Measurements from ENCODE around the gene TUBB2A. TPM values are rescaled to one million over a fixed set of nuclear protein-coding genes. Genes with fewer than 3 reads are reported as not detected.

The TUBB2A gene
- polyA plus RNA-seq, 1 of the 3 experiments (the other 2 are of a cell fraction), result 199 TPM

- Histone ChIP-seq H4K20me1 (ENCODE audit: insufficient read depth) (peaks cover under 1% of the 10 kb centered on the region; the same call in 1 of the 2 replicates), H3K9me3 (no peaks in the 10 kb centered on the region), H3K79me2 (ENCODE audit: insufficient read depth) (no peaks in the 10 kb centered on the region), H3K27me3 (ENCODE audit: insufficient read depth) (no peaks in the 10 kb centered on the region), H3K4me2 (no peak overlapping the region), H3K36me3 (replicated peaks in 1 of 2; ENCODE audit: control insufficient read depth in 1 of 2, insufficient read depth in 2 of 2, low read length in 1 of 2) (peaks cover 22 to 26% of the 10 kb centered on the region in 2 experiments), H3K9ac (no peak overlapping the region), H3K27ac (ENCODE audit: low read depth in 2 of 2, low read length in 1 of 2) (no peak overlapping the region), H3K4me1 (ENCODE audit: control insufficient read depth in 1 of 2, insufficient read depth in 2 of 2, low read depth in 1 of 2, low read length in 1 of 2) (no peaks in the 10 kb centered on the region), H3K4me3 (ENCODE audit: low read depth in 2 of 2, low read length in 1 of 2) (no peak overlapping the region), H3K9me2 (no peaks in the 10 kb centered on the region), H3F3A (replicated peaks; ENCODE audit: insufficient read depth) (peaks cover 24% of the 10 kb centered on the region), H2AFZ (ENCODE audit: low read depth) (no peak overlapping the region)
- no peak for DNase-seq
- CTCF ChIA-PET, result interaction anchor here (0.9 to 2.1 kb wide), 4 partner anchors 9 to 103 kb away, joined by 3 to 7 read pairs (median 4); partner anchors contain the start of gene TUBB2A
- WGBS (ENCODE audit: low lambda C conversion rate), result 89% methylated on average over 4 of the region's 6 CpGs
- POLR2A ChIA-PET, result no interaction called here
- TF ChIP-seq SIN3A (IDR thresholded peaks at IDR 0.05; ENCODE audit: borderline replicate concordance, low read depth, low read length) (no peak), GABPA (IDR thresholded peaks at IDR 0.05; ENCODE audit: low read depth) (no peak), IRF3 (IDR thresholded peaks at IDR 0.05; ENCODE audit: low read depth, low read length) (no peak), RCOR1 (IDR thresholded peaks at IDR 0.05; ENCODE audit: low read length) (no peak), NRF1 (IDR thresholded peaks at IDR 0.05; ENCODE audit: low read depth, low read length) (no peak), CHD2 (IDR thresholded peaks at IDR 0.05; ENCODE audit: low read length, partially characterized antibody) (no peak), SMC3 (IDR thresholded peaks at IDR 0.05; ENCODE audit: low read depth, low read length) (no peak), MXI1 (IDR thresholded peaks at IDR 0.05; ENCODE audit: low read depth, low read length) (no peak), EZH2phosphoT487 (IDR thresholded peaks at IDR 0.05; ENCODE audit: borderline replicate concordance, low read depth) (no peak), YY1 (IDR thresholded peaks at IDR 0.05; ENCODE audit: low read depth) (no peak), FOXM1 (IDR thresholded peaks at IDR 0.05; ENCODE audit: low read depth) (no peak), CTCF (IDR thresholded peaks at IDR 0.05) (no peak), TEAD4 (IDR thresholded peaks at IDR 0.05; ENCODE audit: borderline replicate concordance, insufficient read depth) (no peak), POLR2AphosphoS5 (IDR thresholded peaks at IDR 0.05; ENCODE audit: low read depth, low read length) (no peak), TCF12 (IDR thresholded peaks at IDR 0.05) (no peak), REST (IDR thresholded peaks at IDR 0.05; ENCODE audit: low read depth, low read length) (no peak), GATA2 (CRISPR knock-in tag; IDR thresholded peaks at IDR 0.05) (no peak)
- TF ChIP-seq, protein P1, sequence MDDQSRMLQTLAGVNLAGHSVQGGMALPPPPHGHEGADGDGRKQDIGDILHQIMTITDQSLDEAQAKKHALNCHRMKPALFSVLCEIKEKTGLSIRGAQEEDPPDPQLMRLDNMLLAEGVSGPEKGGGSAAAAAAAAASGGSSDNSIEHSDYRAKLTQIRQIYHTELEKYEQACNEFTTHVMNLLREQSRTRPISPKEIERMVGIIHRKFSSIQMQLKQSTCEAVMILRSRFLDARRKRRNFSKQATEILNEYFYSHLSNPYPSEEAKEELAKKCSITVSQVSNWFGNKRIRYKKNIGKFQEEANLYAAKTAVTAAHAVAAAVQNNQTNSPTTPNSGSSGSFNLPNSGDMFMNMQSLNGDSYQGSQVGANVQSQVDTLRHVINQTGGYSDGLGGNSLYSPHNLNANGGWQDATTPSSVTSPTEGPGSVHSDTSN (IDR thresholded peaks at IDR 0.05), result no peak
These were observed 9.2 kb downstream of the TUBB2A start for GRCh38 chr6:3147914-3148757.

Measured in SK-N-SH (cell line).